NCI-H1694 treated with DMSO at 0.1 percent for 48 hours (cell line): ENCODE results near the gene CFP.

ENCODE experiments used
- DNase-seq: peaks from one replicate; lab custom pipeline; 2025; lab: John Stamatoyannopoulos, UW

The CFP gene

DNA sequence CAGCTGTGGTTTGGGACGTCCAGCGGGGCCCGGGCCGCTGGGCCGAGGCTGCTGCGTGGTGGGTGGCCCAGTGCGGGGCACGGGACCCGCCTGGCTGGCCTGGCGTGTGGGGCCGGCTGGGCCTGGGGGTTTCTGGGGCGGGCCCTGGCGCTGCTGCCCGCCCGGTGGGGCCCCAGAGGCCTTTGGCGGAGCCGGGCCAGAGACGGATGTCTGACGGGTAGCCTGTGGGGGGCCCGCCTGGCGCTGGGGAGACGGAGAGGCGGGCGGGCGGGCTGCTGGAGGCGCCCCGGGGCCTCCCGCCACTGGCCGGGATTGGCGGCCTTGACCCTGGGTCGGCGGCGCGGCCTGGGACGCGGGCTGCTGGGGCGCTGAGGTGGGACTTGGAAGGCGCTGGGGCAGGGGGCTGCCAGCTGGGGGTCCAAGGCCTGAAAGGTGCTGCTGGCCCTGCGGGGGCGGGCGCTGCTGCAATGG, 55.6 kb downstream of the CFP start:
- no peak for DNase-seq

DNA sequence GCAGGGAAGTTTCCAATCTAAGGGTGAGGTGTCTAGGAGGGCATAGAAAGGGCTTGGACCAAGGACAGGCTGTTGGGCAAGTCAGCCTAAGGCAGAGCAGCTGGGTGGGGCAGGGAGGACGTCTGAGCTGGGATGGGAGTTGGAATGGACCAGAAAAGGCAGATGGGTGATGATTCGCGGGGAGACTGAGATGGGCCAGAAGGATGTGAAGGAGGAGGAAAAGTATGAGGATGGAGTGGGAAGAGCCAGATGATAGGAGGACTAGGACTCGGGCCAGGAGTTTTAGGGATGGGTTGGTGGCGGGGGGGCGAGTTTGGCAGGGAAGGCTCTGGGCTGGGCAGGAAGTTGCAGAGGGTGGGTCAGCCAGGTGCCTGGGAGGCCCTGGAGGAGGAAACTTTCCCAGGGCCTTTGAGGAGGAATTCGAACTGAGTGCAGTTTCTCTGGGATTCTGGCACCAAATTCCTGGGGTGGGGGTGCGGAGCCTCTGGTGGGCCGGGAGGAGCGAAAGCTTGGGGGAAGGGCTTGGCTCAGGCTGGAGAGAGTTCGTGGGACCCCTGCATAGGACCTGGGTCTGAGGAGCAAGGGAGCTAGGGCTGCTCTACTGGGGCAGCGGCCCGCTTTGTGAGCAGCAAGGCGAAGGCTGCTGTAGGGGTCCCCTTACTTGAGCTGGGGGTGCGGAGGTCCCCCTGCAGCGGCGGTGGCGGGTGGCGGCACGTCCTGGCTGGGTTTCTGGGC, 56.2 kb downstream of the CFP start:
- no peak for DNase-seq
